H1 (cell line): ENCODE measurements around the gene RFC1. TPM values are rescaled to one million over a fixed set of nuclear protein-coding genes. Genes with fewer than 3 reads are reported as not detected.

Experiments
- NANOG ChIP-seq: IDR thresholded peaks from 2 replicates; pipeline ENCODE4 v1.6.1; 2011; ENCODE audit warnings: low read length, low read depth, mild to moderate bottlenecking, inconsistent platforms; ENCODE audit not compliant: insufficient read depth, poor library complexity, severe bottlenecking
- polyA plus RNA-seq, 7 experiments: library from polyadenylated mRNA; depleted of rRNA in 3 of 7; stranded (reverse) in 5 of 7; unstranded in 2 of 7; fragments of >200 nt in 5 of 7; fragments of 200-250 nt in 2 of 7; gene quantifications; 1 replicate in 5 of 7; 2 replicates in 1 of 7; 4 replicates in 1 of 7; pipeline versions ENCODE4 v1.2.1 to v1.2.3, GENCODE V29; 2011 to 2013; ENCODE audit warnings: missing spikeins in 2 of 7, mixed read lengths in 2 of 7
- total RNA-seq: library from RNA; stranded (reverse); fragmentation: NEBNext Ultra II Directional; extraction: Animal tissue kit (Norgen Biotek cat#: 25700); gene quantifications from 2 replicates; pipeline ENCODE4 v1.2.1, GENCODE V29; 2021

Gene RFC1
- total and polyA plus RNA-seq, 2 of the 8 experiments (the other 6 are each of a cell fraction or from before 2014, with no cell fraction given) = 16.0 to 83.8 TPM

DNA sequence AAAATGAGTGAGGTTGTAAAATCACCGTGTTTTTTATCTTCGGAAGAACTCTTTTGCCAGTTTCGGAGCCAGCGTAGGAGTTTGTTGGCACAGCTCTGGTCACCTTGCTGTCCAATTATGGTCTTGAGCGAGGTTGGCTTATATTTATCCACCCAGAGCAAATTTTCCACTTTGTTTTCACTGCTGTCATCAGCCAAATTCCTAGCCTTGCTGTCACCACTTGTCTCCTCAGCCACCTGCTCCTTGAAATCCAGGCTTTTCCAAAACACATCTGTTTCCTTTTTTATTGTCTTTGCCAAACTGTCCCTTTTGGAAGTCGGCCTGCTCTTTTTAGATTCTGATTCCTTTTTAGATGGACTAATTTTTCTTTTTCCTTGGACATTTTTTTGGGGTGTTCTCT lies 57.6 kb downstream of the RFC1 start (continued):
- no peak for TF ChIP-seq NANOG
- TF ChIP-seq, all 59 proteins: peak for 0
